HUES64 (cell line): Measurements from ENCODE around the gene HPF1.
"Not testable (repeated sequence)": the region's sequence is repeated elsewhere in the genome, so short reads cannot be mapped to it uniquely, and the experiment has no call there.

ENCODE experiments used
- H3K27ac ChIP-seq: 2 replicates; pipeline ENCODE4 v1.7.0; 2013; ENCODE audit warnings: low read depth, low read length, inconsistent platforms
- H3K27me3 ChIP-seq: 2 replicates; pipeline ENCODE4 v1.6.1; 2013; ENCODE audit warnings: mild to moderate bottlenecking, low read length; ENCODE audit not compliant: insufficient read depth
- H3K36me3 ChIP-seq: 2 replicates; pipeline ENCODE4 v1.6.1; 2013; ENCODE audit warnings: mild to moderate bottlenecking, low read length; ENCODE audit not compliant: insufficient read depth
- H3K4me1 ChIP-seq: 2 replicates; pipeline ENCODE4 v1.6.1; 2013; ENCODE audit warnings: mild to moderate bottlenecking, low read length, moderate library complexity; ENCODE audit not compliant: insufficient read depth
- H3K4me3 ChIP-seq: 2 replicates; pipeline ENCODE4 v1.5.1; 2013; ENCODE audit warnings: mild to moderate bottlenecking, low read length, moderate library complexity
- H3K9ac ChIP-seq: 2 replicates; pipeline ENCODE4 v1.6.1; 2013; ENCODE audit warnings: mild to moderate bottlenecking, low read depth, low read length
- H3K9me3 ChIP-seq: 2 replicates; pipeline ENCODE4 v1.6.1; 2013; ENCODE audit warnings: low read depth, low read length; ENCODE audit not compliant: insufficient read depth
- WGBS: fragments of 150-250, 120-280 bp; methylation state at CpG from one replicate; pipeline ENCODE4 v1.1.7; 2013; ENCODE audit warnings: missing lambda C conversion rate; 5-methylcytosine and 5-hydroxymethylcytosine counted together

Gene HPF1

DNA sequence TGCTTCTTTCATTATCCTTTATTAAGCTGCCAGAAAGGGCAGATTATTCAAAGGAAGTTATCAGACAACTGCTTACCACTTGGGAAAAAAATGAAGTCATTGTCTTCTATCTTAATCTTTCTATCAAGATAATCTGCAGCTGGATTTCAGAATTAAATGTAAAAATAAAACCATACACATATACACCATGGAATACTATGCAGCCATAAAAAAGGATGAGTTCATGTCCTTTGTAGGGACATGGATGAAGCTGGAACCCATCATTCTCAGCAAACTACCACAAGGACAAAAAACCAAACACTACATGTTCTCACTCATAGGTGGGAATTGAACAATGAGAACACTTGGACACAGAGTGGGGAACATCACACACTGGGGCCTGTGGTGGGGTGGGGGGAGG, 19.1 kb downstream of the HPF1 start:
- not testable (repeated sequence) for H3K4me3 ChIP-seq, H3K9ac ChIP-seq, H3K4me1 ChIP-seq, H3K27me3 ChIP-seq, H3K27ac ChIP-seq, H3K9me3 ChIP-seq
- peaks cover 21% of the 10 kb centered on the region for H3K36me3 ChIP-seq

GRCh38 chr4:169730564-169730963, 27.2 kb downstream of the HPF1 start:
- Histone ChIP-seq H3K27ac (no peak overlapping the region), H3K9ac (no peak overlapping the region), H3K9me3 (no peaks in the 10 kb centered on the region), H3K4me1 (no peaks in the 10 kb centered on the region), H3K4me3 (no peak overlapping the region), H3K36me3 (peaks cover 32% of the 10 kb centered on the region), H3K27me3 (no peaks in the 10 kb centered on the region)
- WGBS = 97% methylated on average over 5 of the region's 5 CpGs

DNA sequence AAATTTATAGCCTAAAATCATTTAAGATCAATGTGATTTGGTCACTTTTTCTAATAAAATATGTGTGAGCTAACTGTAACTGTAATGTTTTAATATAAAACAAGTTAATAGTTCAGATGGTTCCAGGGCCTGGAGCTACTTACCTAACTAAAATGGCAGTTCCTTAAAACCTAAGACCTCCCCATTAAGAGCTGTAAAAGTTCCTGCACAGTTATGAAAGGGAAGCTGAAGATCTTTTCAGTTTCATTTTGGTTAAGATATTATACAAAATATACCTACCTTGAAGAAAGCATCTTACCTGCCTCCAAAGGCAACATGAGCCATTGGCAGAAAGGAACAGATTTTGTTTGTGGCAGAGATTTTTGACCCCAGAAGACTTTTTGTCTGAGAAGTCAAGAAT, 30.1 kb downstream of the HPF1 start:
- peaks cover 7% of the 10 kb centered on the region for H3K4me1 ChIP-seq
- no peak overlapping the region for H3K4me3 ChIP-seq
- H3K27me3 ChIP-seq = no peaks in the 10 kb centered on the region
- H3K36me3 ChIP-seq = peaks cover 27% of the 10 kb centered on the region
- H3K9ac ChIP-seq = no peak overlapping the region
- no peak overlapping the region for H3K27ac ChIP-seq
- no peaks in the 10 kb centered on the region for H3K9me3 ChIP-seq

GRCh38 chr4:169724260-169724659, 33.5 kb downstream of the HPF1 start:
- peaks cover 7% of the 10 kb centered on the region for H3K4me1 ChIP-seq
- H3K36me3 ChIP-seq = peaks cover 16% of the 10 kb centered on the region
- 79% methylated on average over 2 of the region's 2 CpGs for WGBS
- H3K9ac ChIP-seq = no peak overlapping the region
- no peaks in the 10 kb centered on the region for H3K27me3 ChIP-seq
- H3K4me3 ChIP-seq = no peak overlapping the region
- H3K9me3 ChIP-seq = no peaks in the 10 kb centered on the region
- H3K27ac ChIP-seq = 0 out of 2 replicates have a peak overlapping the region, but pooled peaks have one; percentile 5

- peaks cover 11% of the 10 kb centered on the region for H3K36me3 ChIP-seq
- 84% methylated on average over 6 of the region's 9 CpGs for WGBS
- no peak overlapping the region for H3K9ac ChIP-seq
- H3K9me3 ChIP-seq = no peaks in the 10 kb centered on the region
- H3K4me3 ChIP-seq = no peak overlapping the region
- H3K27ac ChIP-seq = no peak overlapping the region
- no peaks in the 10 kb centered on the region for H3K27me3 ChIP-seq
- peaks cover 7% of the 10 kb centered on the region for H3K4me1 ChIP-seq
Measured at GRCh38 chr4:169723207-169723965, 34.4 kb downstream of the HPF1 start.

GRCh38 chr4:169720529-169720928, 37.2 kb downstream of the HPF1 start:
- H3K9ac ChIP-seq = no peak overlapping the region
- H3K4me3 ChIP-seq = no peak overlapping the region
- 95% methylated on average over 6 of the region's 7 CpGs for WGBS
- no peaks in the 10 kb centered on the region for H3K27me3 ChIP-seq
- H3K4me1 ChIP-seq = peaks cover 7% of the 10 kb centered on the region
- no peak overlapping the region for H3K27ac ChIP-seq
- peaks cover 8% of the 10 kb centered on the region for H3K36me3 ChIP-seq
- no peaks in the 10 kb centered on the region for H3K9me3 ChIP-seq

DNA sequence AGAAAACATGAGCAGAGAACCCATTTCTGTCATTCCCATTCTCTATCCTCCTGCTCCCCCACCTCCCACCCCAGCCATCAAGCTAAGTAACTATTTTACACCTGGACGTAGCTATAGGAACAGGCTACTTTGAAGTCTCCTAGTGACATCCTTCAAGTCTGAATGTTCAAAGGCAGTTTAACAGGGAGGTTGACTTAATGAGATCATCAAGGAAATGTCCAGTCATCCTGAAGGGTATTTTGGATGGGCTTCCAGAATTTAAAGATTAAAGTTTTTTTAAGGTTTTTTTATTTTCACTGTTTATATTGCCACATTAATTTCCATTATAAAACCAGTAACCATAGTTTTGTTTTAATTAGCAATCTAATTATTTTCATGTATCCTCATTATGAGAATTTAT, 41.1 kb downstream of the HPF1 start:
- no peaks in the 10 kb centered on the region for H3K4me1 ChIP-seq
- no peak overlapping the region for H3K4me3 ChIP-seq
- H3K27ac ChIP-seq = no peak overlapping the region
- peaks cover 30% of the 10 kb centered on the region for H3K36me3 ChIP-seq
- H3K27me3 ChIP-seq = no peaks in the 10 kb centered on the region
- WGBS = 96% methylated on average over 1 of the region's 1 CpG
- no peaks in the 10 kb centered on the region for H3K9me3 ChIP-seq
- no peak overlapping the region for H3K9ac ChIP-seq

DNA sequence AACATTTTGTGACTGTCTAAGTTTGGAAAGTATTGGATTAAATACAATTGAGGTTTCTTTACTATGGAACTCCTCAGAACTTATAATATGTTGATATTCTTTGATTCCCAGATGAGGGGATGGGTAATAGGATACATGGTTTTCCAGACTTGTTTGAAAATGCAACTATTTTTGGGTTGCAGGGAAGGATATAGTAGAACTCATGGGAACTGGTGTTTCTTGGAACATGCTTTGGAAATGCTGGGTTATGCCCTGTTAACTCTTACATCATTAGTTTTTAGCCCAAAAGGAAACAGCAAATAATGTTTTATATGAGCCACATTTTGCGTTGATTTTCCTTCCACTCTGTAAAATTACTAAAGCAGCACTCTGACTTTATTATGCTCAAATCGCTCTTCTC, 41.9 kb downstream of the HPF1 start:
- 100% methylated on average over 1 of the region's 2 CpGs for WGBS
- H3K27ac ChIP-seq = no peak overlapping the region
- no peaks in the 10 kb centered on the region for H3K4me1 ChIP-seq
- peaks cover 30% of the 10 kb centered on the region for H3K36me3 ChIP-seq
- no peaks in the 10 kb centered on the region for H3K9me3 ChIP-seq
- H3K4me3 ChIP-seq = no peak overlapping the region
- H3K9ac ChIP-seq = no peak overlapping the region
- H3K27me3 ChIP-seq = no peaks in the 10 kb centered on the region

GRCh38 chr4:169707958-169708643, 49.6 kb downstream of the HPF1 start:
- H3K27ac ChIP-seq = no peak overlapping the region

GRCh38 chr4:169698331-169698730, 59.4 kb downstream of the HPF1 start:
- H3K9ac ChIP-seq = no peak overlapping the region
- H3K27ac ChIP-seq = no peak overlapping the region
- H3K9me3 ChIP-seq = 0 out of 2 replicates have a peak, but pooled peaks cover 3% of the 10 kb centered on the region
- H3K4me1 ChIP-seq = no peaks in the 10 kb centered on the region
- H3K36me3 ChIP-seq = peaks cover 53% of the 10 kb centered on the region
- no peaks in the 10 kb centered on the region for H3K27me3 ChIP-seq
- no peak overlapping the region for H3K4me3 ChIP-seq
- 96% methylated on average over 5 of the region's 5 CpGs for WGBS

More at GRCh38 chr4:169707958-169708643, 49.6 kb downstream of the HPF1 start:
- Histone ChIP-seq H3K36me3 (peaks cover 33% of the 10 kb centered on the region), H3K9me3 (no peaks in the 10 kb centered on the region), H3K9ac (no peak overlapping the region), H3K4me1 (no peaks in the 10 kb centered on the region), H3K4me3 (no peak overlapping the region), H3K27me3 (no peaks in the 10 kb centered on the region)
- WGBS = 91% methylated on average over 2 of the region's 2 CpGs

DNA sequence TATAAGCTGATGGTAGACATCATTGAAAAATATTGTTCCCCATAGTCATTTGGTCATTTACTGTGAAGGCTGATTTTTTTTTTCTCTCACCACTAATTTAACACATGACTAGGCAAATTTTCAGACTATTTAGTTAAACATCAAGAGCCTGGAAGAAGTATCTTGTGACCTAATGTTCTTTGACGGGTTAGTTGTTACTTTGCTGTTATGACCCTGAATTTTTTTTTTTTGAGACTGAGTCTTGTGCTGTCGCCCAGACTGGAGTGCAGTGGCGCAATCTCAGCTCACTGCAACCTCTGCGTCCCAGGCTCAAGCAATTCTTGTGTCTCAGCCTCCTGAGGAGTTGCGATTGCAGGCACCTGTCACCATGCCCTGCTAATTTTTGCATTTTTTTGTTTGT, 67.0 kb downstream of the HPF1 start:
- no peak overlapping the region for H3K27ac ChIP-seq
- H3K9me3 ChIP-seq = no peaks in the 10 kb centered on the region
- 97% methylated on average over 5 of the region's 5 CpGs for WGBS
- no peaks in the 10 kb centered on the region for H3K27me3 ChIP-seq
- H3K9ac ChIP-seq = no peak overlapping the region
- H3K36me3 ChIP-seq = peaks cover 54% of the 10 kb centered on the region
- H3K4me3 ChIP-seq = no peak overlapping the region
- no peaks in the 10 kb centered on the region for H3K4me1 ChIP-seq
